ENCODE results near the gene PTPRO.

DNA sequence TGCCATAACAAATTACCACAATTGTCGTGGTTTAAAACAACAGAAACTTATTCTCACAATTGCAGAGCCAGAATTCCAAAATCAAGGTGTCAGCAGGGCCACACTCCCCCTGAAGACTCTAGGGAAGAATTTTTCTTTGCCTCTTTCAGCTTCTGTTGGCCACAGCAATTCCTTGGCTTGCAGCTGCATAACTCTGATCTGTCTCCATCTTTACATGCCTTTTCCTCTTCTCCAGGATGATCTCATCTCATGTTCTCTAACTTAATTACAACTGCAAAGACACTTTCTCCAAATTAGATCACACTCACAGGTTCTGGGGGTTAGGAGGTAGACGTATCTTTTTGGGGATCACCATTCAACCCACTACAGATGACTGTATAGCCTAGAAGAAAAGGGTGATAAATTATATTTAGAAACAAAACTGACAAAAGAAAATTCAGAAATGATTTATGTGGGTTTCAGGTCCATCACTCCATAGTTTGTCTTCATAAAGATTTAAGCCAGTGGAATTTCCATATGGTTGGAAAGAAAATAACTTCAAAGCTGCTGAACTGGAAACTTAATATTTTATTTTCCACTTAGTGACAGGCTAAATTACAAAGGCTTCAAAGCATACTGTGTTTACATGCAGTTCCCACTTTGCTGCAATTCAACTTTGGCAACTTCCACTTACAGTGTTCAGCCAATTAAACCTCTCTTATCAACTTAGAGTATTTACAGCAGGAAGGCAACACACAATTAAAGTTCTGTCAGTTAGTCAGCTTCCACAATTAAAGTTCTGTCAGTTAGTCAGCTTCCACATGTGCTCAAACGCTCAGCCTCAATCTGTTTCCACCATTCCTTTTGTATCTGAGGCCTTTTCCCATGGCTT lies 253.6 kb downstream of the PTPRO start:
- TF ChIP-seq, protein P1, sequence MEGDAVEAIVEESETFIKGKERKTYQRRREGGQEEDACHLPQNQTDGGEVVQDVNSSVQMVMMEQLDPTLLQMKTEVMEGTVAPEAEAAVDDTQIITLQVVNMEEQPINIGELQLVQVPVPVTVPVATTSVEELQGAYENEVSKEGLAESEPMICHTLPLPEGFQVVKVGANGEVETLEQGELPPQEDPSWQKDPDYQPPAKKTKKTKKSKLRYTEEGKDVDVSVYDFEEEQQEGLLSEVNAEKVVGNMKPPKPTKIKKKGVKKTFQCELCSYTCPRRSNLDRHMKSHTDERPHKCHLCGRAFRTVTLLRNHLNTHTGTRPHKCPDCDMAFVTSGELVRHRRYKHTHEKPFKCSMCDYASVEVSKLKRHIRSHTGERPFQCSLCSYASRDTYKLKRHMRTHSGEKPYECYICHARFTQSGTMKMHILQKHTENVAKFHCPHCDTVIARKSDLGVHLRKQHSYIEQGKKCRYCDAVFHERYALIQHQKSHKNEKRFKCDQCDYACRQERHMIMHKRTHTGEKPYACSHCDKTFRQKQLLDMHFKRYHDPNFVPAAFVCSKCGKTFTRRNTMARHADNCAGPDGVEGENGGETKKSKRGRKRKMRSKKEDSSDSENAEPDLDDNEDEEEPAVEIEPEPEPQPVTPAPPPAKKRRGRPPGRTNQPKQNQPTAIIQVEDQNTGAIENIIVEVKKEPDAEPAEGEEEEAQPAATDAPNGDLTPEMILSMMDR (conservative IDR thresholded peaks at IDR 0.05; ENCODE audit: low read depth, low read length): no peak
- no peak for TF ChIP-seq EZH2 (IDR thresholded peaks at IDR 0.05; ENCODE audit: borderline replicate concordance, low read depth, low read length, poor library complexity, severe bottlenecking)

Measured in A673 (cell line).